Left forelimb (tissue), 1 donor: ENCODE measurements around the gene NINJ1.
A peak's percentile ranks its signal among the peaks of the same experiment; 100 is the strongest.
"Not testable (repeated sequence)": the region's sequence is repeated elsewhere in the genome, so short reads cannot be mapped to it uniquely, and the experiment has no call there.

Experiments used
- DNase-seq: peaks from one replicate; pipeline ENCODE4 v3.0.0-alpha.2; 2018; ENCODE audit warnings: low spot score

NINJ1 gene

GRCh38 chr9:93159601-93160471, 25.8 kb upstream of the NINJ1 start:
- DNase-seq: peak; percentile 89

DNA sequence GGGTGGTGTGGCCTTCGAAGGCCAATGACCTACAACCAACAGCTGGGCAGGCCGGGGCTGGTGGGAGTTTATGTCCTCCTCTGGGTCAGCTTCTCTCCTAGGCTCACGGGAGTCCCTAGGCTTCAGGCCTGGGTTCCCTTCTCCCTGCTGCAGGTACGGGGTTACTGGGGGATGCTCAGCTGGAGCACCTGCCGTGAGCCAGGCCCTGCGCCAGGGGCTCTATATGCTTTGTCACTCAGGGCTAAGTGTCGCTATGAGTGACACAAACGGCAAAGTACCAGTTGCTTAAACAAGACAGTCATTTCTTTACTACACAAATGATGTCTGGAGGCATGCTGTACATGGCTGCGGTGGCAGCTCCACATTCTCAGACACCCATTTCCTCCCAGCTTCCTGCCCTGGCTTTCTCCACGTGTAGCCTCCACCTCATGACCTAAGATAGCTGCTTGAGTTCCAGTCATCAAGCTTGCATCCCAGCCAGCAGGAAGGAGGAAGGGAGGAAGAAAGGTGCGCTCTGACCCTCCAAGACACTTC, 22.5 kb upstream of the NINJ1 start:
- no peak for DNase-seq

DNA sequence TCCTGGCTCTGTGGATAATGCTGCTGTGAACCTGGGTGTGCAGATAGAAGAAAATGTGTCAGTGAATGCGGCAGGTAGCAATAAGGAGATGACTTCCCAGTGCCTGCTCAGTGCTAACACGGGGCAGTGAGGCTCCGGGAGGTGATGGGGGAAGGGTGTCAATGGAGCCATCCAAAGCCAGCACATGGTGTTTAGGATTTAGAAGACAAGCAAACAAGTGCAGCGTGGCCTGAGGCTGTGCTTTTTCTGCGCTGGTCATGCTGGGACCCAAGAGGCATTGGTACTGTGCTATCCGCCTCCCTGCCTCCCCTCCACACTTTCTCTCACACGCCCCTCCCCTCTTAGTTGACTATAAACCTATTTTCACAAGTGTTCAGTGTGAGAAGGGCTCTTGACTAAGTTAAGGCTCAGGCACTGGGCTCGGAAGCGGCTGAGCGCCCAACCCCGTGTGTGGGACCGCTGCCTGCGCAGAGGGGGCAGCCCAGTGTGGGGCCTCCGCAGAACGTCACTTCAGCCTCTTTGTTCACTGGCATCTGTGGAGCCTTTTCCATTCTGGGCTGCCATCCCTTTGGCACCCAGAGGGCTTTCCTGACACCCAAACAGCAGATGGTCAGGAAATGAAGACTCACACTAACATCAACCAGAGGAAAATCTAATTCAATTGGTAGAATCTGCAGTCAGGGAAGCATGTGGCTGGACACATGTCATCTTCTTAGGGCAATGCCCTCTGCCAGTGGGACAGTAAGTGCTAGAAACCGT, 21.8 kb upstream of the NINJ1 start:
- DNase-seq: no peak

DNA sequence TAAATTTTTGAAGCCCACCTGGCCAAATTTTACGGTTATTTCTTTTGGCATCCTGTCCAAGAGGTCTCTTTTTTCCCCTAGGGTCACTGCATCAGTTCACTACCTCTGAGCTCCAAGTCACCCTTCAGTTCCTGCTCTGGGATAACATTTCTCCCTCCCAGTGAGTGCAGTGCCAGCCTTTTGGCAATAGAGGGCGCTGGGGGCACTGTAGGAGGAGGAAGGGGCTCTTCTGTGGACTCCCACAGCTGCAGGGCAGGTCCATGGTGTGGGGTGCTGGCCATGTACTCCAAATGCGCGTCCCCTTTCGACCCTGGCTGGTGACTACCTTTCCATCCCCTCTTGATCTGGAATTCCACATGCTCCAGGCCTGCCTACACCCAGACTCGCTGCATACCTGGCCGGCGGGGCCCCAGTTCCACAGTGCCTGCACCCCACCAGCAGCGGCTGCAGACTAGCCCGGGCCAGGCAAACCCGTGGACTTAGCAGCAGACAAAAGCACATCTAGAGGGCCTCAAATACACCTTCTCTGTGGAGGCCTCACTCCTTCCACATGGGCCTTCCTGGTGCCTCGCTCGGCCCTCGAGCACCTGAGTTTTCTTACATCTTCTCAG, 20.3 kb upstream of the NINJ1 start:
- no peak for DNase-seq

DNA sequence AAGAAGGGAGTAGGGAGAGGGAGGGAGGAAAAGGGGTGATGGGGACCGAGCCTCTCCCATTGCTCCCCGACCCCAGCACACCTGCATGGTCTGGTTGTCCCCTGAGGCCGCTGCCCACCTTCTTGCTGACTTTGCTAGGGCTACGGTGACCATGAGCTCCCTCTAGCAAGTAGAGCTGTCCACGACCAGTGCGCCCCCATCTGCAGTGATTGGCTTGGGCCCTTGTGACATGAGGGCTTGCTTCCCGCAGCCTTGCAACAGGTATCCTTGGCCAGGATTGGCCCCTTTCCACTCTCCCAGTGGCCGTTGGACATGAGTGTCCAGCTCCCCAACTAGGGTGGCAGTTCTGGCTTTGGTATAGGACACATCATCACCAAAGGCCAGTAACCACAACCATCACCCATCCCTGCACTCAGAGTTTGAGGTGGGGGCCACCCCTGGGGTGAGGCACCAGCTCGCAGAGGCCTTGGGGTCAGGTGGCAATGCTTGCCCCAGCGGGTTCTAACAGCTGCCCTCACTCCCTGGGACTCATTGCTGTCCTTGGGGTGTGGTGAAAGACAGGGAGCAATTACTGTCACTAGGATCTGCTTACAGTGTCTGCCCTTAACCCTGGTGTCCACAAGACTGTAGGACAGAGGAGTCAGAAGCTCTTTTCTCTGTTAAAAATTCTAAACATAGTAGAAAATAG, 17.2 kb upstream of the NINJ1 start:
- no peak for DNase-seq

DNA sequence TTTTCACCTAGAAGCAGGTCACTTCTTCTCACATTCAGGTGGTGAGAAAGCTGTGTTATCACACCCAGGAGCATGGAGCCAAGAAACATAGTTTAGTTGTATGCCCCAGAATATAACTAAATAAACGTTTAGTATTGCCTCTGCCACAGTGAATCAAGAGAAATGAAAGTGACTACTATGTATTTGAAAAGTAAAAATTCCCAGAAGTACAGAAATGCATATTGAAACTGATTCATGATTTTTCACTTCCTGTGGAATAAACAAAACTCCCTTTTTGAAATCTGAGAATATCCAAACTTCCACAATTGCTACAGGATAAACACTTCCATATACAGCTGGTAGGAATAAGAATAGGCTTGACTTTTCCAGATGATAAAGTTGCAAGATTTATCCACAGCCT, 15.3 kb upstream of the NINJ1 start:
- DNase-seq: no peak

GRCh38 chr9:93148721-93149120, 14.7 kb upstream of the NINJ1 start:
- DNase-seq: no peak

GRCh38 chr9:93147632-93148031, 13.6 kb upstream of the NINJ1 start:
- DNase-seq: no peak

DNA sequence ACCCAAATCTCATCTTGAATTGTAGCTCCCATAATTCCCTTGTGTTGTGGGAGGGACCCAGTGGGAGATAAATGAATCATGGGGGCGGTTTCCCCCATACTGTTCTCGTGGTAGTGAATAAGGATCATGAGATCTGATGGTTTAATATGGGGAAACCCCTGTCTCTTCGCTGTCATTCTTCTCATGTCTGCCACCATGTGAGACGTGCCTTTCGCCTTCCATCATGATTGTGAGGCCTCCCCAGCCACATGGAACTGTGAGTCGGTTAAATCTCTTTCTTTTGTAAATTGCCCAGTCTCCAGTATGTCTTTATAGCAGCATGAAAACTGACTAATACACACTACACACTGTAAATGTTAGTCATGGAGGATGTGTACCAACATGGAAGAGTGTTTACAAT, 12.6 kb upstream of the NINJ1 start:
- not testable (repeated sequence) for DNase-seq

DNA sequence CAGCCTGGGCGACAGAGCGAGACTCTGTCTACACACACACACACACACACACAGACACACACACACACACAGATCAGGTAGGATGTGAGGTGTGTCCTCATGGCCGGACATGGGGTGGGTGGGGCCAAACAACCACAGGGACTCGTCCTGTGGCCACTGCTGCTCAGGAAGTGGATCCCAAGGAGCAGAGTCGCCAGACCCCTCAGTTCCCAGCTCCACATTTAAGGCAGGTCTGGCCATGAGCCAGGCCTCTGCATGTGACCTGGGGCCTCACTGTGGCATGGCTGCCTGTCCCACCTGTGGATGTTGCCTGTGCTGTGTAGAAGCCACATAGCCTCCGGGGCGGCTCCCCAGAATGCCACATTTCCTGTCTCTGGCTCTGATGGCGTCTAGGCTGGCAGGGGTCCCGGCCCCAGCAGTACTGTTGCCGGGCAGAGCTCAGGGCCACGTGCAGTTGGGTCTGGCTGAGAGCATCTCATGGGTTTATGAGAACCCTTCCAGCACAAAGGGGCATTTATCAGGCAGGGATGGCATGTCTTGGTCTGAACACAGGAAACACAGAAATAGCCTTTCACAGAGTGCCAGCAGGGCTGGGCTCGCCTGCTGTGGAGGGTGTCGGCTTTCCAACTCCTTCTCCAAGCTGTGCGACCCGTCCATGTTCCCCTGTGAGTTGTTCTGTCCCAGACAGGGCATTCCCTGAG, 9.9 kb upstream of the NINJ1 start:
- DNase-seq: no peak

GRCh38 chr9:93141771-93142483, 7.9 kb upstream of the NINJ1 start:
- no peak for DNase-seq

GRCh38 chr9:93139365-93140182, 5.5 kb upstream of the NINJ1 start:
- peak; percentile 65 for DNase-seq

DNA sequence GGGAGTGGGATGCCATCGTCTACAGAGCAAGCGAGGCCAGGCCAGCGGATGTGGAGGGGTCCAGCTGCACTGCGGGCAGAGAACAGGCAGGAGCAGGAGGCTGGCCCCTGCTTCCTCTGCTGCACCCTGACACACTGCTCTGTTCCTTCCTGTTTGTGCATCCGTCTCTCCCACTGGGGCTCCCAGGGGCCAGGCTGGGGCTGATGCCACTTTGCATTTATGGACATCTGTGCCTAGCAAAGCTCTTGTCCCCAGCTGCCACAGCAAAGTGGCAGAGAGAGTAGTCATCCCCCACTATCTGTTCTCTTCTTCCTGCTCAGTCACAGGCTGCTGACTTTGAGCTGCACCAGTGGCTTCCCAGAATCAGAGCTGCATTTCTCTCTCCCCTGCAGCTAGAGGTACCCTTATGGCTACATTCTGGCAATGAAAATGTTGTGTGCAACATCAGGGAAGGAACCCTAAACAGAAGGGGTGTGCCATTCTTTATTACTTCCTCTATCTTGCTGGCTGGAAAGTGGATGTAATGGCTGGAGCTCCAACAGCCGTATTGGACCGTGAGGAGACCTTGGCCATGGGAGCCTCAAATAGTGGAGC, 4.2 kb upstream of the NINJ1 start:
- DNase-seq: no peak

- DNase-seq: no peak
These were observed 3.3 kb upstream of the NINJ1 start for GRCh38 chr9:93137362-93137761.

DNA sequence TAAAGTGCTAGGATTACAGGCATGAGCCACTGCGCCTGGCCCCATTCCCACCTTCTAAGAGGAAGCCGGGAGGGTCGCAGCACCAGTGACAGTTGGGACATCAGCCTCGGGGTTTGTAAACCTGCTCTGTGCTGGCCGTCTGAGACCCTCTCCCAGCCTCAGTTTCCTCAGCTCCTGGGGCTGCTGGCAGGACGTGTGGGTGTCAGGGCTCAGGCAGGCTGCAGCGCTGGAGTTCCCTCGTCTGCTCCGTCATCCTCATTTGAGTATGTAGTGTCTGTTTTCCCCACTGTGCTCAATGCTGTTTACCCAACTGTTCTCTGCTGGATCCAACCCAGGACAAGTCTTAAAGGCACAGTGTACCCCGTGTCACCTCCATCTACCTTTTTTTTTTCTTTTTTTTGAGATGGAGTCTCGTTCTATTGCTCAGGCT, 2.0 kb upstream of the NINJ1 start:
- DNase-seq: no peak

GRCh38 chr9:93134740-93135444, 841 bp upstream of the NINJ1 start:
- no peak for DNase-seq

DNA sequence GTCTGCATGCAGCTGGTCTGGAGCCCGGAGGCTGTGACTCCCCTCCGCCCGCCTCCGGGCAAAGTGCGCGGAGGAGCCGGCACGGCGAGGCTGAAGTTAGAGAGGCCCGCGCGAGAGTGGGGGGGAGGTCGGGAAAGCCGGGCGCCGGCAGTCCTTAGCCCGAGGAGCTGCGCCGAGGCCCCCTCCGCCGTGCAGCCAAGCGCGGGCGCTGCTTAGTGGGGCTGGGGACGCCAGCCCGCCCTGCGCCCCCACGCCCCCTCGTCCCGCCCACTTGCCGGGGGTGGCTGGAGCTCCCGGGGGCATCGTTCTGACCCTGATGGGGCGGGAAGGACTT, 403 bp downstream of the NINJ1 start:
- peak; percentile 86 for DNase-seq

DNA sequence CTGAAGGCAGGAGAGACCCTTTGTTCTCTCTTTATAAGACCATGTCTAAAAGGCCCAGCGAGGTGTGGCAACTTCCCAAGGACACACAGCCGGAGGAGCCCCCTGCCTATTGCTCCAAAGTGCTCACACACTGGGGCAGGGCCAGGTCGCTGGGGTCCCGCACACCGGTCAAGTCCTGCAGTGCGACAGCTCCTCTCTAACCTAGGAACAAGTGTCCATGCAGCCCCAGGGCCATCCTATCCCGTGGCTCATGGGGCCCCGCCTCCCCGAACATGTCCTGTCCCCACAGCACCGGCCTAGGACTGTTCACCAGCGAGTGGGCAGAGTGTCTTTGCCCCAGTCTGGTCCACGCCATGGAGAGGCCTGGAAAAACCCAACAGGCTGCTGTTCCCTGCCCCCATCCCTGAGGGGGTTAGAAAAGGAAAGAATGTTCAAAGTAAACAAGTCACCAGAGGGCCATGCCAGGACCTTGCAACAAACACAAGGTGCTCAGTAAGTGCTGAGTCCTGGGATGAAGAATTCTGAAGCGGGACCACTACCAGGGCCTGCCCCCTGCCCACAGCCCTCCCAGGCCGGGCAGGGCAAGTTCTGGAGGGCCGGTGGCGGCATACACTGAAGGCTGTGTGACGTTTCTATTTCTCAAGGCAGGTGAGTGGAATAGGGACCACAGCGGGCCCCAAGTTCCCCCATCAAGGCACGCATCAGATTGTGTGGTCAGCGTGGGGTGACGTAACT, 938 bp downstream of the NINJ1 start:
- no peak for DNase-seq
